ENCODE measurements around the gene SPARCL1.

Gene SPARCL1

DNA sequence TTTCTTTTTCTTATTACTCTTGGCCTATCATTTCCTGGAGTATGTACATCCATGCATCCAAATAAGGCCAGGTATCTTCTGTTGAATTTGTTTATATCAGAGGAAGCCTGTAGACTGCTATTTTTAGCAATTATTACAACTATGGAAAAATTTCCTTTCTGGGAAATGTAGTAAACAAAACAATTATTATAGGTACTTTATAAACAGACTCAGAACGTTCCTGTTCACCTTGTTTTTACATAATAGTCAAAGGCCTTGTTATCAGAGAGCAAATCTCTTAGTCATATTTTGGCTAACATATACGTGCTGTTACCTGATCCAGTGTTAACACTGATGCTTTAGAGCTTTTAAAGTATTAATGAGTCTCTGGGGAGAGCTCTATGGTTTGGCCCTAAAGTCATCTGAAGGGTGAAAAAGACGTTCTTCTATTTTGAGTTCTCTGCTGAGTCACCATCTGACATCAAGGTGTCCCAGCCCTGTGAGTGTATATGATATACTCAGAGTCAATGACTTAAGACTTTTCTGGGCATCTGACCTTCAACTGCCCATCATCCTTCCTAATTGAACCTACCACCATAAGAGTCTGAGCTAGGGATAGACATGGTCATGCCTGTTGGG, 7.3 kb downstream of the SPARCL1 start (continued):
- no peak for TF ChIP-seq ZNF335 (tag by site-specific recombination; conservative IDR thresholded peaks at IDR 0.05)
- TF ChIP-seq ZNF121 (tag by site-specific recombination; IDR thresholded peaks at IDR 0.05) = no peak
- TF ChIP-seq ZNF558 (tag by site-specific recombination; IDR thresholded peaks at IDR 0.05) = 0 out of 2 replicates have a peak, but pooled peaks have one; percentile 15
- TF ChIP-seq KLF16 (tag by site-specific recombination; IDR thresholded peaks at IDR 0.05) = no peak
- TF ChIP-seq, protein P1, sequence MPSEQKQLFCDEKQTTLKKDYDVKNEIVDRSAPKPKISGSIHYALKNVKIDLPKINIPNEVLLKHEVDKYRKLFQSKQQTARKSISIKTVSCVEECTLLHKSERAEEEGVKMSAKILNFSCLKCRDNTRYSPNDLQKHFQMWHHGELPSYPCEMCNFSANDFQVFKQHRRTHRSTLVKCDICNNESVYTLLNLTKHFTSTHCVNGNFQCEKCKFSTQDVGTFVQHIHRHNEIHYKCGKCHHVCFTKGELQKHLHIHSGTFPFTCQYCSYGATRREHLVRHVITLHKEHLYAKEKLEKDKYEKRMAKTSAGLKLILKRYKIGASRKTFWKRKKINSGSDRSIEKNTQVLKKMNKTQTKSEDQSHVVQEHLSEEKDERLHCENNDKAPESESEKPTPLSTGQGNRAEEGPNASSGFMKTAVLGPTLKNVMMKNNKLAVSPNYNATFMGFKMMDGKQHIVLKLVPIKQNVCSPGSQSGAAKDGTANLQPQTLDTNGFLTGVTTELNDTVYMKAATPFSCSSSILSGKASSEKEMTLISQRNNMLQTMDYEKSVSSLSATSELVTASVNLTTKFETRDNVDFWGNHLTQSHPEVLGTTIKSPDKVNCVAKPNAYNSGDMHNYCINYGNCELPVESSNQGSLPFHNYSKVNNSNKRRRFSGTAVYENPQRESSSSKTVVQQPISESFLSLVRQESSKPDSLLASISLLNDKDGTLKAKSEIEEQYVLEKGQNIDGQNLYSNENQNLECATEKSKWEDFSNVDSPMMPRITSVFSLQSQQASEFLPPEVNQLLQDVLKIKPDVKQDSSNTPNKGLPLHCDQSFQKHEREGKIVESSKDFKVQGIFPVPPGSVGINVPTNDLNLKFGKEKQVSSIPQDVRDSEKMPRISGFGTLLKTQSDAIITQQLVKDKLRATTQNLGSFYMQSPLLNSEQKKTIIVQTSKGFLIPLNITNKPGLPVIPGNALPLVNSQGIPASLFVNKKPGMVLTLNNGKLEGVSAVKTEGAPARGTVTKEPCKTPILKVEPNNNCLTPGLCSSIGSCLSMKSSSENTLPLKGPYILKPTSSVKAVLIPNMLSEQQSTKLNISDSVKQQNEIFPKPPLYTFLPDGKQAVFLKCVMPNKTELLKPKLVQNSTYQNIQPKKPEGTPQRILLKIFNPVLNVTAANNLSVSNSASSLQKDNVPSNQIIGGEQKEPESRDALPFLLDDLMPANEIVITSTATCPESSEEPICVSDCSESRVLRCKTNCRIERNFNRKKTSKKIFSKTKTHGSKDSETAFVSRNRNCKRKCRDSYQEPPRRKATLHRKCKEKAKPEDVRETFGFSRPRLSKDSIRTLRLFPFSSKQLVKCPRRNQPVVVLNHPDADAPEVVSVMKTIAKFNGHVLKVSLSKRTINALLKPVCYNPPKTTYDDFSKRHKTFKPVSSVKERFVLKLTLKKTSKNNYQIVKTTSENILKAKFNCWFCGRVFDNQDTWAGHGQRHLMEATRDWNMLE (tag by site-specific recombination; conservative IDR thresholded peaks at IDR 0.05; ENCODE audit: low read depth) = no peak
- peak; percentile 72 for TF ChIP-seq ZNF24 (tag by site-specific recombination; IDR thresholded peaks at IDR 0.05)

DNA sequence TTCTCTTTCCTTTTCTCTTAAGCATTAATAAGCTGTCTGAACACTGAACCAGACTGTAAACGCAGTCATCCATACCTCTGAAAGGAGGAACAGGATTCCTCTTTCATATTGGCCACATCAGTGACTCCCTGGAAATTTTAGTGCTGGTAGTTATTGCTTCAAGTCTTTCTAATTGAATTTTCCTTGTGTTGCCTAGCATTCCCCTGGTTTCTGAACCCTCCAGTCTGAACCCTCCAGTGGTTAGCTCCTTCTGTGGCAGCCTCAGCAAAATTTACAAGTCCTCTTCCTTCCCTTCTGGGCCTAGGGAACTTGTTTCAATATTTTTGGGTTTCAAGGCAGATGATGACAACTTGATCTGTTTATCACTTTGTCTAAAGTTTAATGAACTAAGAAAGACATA, 7.9 kb downstream of the SPARCL1 start:
- ChIA-PET POLR2A (no interaction called here), CTCF (interaction anchor here (1.0 to 1.4 kb wide), 2 partner anchors 20 to 88 kb away, joined by 3 read pairs; no protein-coding TSS in a partner anchor)
- H3K9me3 ChIP-seq (ENCODE audit: control insufficient read depth, insufficient read depth, low read depth, low read length) = no peaks in the 10 kb centered on the region
- no peaks in the 10 kb centered on the region for H3K36me3 ChIP-seq (ENCODE audit: control insufficient read depth in 2 of 2, insufficient read depth in 1 of 2, low read length in 2 of 2)
- H3K4me1 ChIP-seq (ENCODE audit: control insufficient read depth, insufficient read depth, low read length) = no peaks in the 10 kb centered on the region
- no peak for TF ChIP-seq ZNF140 (tag by site-specific recombination; IDR thresholded peaks at IDR 0.05)
- TF ChIP-seq, protein P2, sequence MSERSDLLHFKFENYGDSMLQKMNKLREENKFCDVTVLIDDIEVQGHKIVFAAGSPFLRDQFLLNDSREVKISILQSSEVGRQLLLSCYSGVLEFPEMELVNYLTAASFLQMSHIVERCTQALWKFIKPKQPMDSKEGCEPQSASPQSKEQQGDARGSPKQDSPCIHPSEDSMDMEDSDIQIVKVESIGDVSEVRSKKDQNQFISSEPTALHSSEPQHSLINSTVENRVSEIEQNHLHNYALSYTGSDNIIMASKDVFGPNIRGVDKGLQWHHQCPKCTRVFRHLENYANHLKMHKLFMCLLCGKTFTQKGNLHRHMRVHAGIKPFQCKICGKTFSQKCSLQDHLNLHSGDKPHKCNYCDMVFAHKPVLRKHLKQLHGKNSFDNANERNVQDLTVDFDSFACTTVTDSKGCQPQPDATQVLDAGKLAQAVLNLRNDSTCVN (tag by site-specific recombination; optimal IDR thresholded peaks at IDR 0.05) = no peak
- TF ChIP-seq ZNF514 (tag by site-specific recombination; IDR thresholded peaks at IDR 0.05) = no peak
- no peak for TF ChIP-seq MZF1 (tag by site-specific recombination; IDR thresholded peaks at IDR 0.05; ENCODE audit: borderline replicate concordance)
- no peak for TF ChIP-seq ZNF629 (tag by site-specific recombination; IDR thresholded peaks at IDR 0.05)
- no peak for TF ChIP-seq ZNF501 (tag by site-specific recombination; IDR thresholded peaks at IDR 0.05)
- TF ChIP-seq SALL2 (tag by site-specific recombination; IDR thresholded peaks at IDR 0.05; ENCODE audit: borderline replicate concordance) = no peak
- no peak for TF ChIP-seq ZNF10 (tag by site-specific recombination; IDR thresholded peaks at IDR 0.05)
- no peak for TF ChIP-seq ZNF223 (tag by site-specific recombination; IDR thresholded peaks at IDR 0.05)
- TF ChIP-seq, protein P3, sequence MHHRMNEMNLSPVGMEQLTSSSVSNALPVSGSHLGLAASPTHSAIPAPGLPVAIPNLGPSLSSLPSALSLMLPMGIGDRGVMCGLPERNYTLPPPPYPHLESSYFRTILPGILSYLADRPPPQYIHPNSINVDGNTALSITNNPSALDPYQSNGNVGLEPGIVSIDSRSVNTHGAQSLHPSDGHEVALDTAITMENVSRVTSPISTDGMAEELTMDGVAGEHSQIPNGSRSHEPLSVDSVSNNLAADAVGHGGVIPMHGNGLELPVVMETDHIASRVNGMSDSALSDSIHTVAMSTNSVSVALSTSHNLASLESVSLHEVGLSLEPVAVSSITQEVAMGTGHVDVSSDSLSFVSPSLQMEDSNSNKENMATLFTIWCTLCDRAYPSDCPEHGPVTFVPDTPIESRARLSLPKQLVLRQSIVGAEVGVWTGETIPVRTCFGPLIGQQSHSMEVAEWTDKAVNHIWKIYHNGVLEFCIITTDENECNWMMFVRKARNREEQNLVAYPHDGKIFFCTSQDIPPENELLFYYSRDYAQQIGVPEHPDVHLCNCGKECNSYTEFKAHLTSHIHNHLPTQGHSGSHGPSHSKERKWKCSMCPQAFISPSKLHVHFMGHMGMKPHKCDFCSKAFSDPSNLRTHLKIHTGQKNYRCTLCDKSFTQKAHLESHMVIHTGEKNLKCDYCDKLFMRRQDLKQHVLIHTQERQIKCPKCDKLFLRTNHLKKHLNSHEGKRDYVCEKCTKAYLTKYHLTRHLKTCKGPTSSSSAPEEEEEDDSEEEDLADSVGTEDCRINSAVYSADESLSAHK (tag by site-specific recombination; IDR thresholded peaks at IDR 0.05) = no peak
- TF ChIP-seq GFI1B (tag by site-specific recombination; IDR thresholded peaks at IDR 0.05) = no peak
- TF ChIP-seq, protein P4, sequence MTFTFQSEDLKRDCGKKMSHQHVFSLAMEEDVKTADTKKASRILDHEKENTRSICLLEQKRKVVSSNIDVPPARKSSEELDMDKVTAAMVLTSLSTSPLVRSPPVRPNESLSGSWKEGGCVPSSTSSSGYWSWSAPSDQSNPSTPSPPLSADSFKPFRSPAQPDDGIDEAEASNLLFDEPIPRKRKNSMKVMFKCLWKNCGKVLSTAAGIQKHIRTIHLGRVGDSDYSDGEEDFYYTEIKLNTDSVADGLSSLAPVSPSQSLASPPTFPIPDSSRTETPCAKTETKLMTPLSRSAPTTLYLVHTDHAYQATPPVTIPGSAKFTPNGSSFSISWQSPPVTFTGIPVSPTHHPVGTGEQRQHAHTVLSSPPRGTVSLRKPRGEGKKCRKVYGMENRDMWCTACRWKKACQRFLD (tag by site-specific recombination; IDR thresholded peaks at IDR 0.05) = no peak
- TF ChIP-seq ZNF211 (tag by site-specific recombination; IDR thresholded peaks at IDR 0.05; ENCODE audit: low read depth) = no peak
- no peak for TF ChIP-seq ZNF623 (tag by site-specific recombination; IDR thresholded peaks at IDR 0.05)
- no peak for TF ChIP-seq ZEB2 (tag by site-specific recombination; IDR thresholded peaks at IDR 0.05)
- no peak for TF ChIP-seq MEIS1 (CRISPR knock-in tag; IDR thresholded peaks at IDR 0.05; ENCODE audit: borderline replicate concordance)
- no peak overlapping the region for H3K27ac ChIP-seq (ENCODE audit: extremely low read depth, low read depth, low read length)
- no peak overlapping the region for H3K4me3 ChIP-seq (ENCODE audit: low read depth, low read length)

Measured in HEK293 (cell line).